Spleen (tissue), 7 donors: ENCODE results near the gene SULT2B1.

Source experiments
- POLR2A ChIP-seq, 3 donors: fragments of 450-650 bp; IDR thresholded peaks; one replicate each; pipeline ENCODE4 v1.5.1; 2017; ENCODE audit warnings: antibody characterized with exemption in 3 of 3, mild to moderate bottlenecking in 1 of 3
- TF ChIP-seq, protein P1 (sequence below), 11 experiments: fragments of 200-600 bp in 7 of 11; fragments of 450-650 bp in 4 of 11; sonication (generic) in 4 of 11; IDR thresholded peaks in 8 of 11; conservative IDR thresholded peaks in 3 of 11; 1 replicate in 7 of 11; 2 replicates in 4 of 11; pipeline versions ENCODE4 v1.4.0 to v1.8.0; 2016 to 2021; ENCODE audit warnings: antibody characterized with exemption in 11 of 11, inconsistent platforms in 4 of 11, mild to moderate bottlenecking in 1 of 11
- donor health status: DM: no; HTN: no; CAD: no; lungs with moderate emphysema.
- donor health status: DM: no; HTN: no; CAD: no.
- donor health status: DM: no; HTN: no; CAD: no.

DNA sequence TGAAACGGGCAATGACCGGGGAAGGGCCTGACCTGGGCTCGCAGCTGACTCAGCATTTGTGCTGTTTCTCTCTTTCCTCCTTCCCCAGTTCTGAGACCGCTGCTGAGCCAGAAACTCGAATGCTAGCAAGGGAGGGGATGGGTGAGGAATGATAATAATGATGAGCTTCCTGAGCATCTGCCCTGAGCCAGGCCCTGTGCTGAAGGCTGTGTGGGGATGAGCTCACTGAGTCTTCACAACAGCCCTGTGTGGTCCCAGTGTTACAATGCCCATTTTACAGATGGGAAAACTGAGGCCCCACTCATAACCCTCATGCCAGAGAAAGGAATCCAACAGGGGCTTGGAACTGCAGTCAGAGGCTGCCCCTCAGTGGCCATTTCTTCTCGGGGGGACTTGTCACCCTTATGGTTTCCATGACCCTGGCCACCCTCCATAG, 8.1 kb downstream of the SULT2B1 start:
- TF ChIP-seq, protein P1, sequence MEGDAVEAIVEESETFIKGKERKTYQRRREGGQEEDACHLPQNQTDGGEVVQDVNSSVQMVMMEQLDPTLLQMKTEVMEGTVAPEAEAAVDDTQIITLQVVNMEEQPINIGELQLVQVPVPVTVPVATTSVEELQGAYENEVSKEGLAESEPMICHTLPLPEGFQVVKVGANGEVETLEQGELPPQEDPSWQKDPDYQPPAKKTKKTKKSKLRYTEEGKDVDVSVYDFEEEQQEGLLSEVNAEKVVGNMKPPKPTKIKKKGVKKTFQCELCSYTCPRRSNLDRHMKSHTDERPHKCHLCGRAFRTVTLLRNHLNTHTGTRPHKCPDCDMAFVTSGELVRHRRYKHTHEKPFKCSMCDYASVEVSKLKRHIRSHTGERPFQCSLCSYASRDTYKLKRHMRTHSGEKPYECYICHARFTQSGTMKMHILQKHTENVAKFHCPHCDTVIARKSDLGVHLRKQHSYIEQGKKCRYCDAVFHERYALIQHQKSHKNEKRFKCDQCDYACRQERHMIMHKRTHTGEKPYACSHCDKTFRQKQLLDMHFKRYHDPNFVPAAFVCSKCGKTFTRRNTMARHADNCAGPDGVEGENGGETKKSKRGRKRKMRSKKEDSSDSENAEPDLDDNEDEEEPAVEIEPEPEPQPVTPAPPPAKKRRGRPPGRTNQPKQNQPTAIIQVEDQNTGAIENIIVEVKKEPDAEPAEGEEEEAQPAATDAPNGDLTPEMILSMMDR (IDR thresholded peaks at IDR 0.05 in 8 of 11, conservative IDR thresholded peaks at IDR 0.05 in 3 of 11): no peak
- no peak for TF ChIP-seq POLR2A (IDR thresholded peaks at IDR 0.05)
